Esophagus squamous epithelium (tissue), 4 donors: ENCODE data around the gene RNF166.

Source experiments
- CTCF ChIP-seq, 6 experiments: fragments of 450-650 bp in 4 of 6; fragments of 200-600 bp in 2 of 6; sonication (generic) in 2 of 6; IDR thresholded peaks; one replicate each; pipeline ENCODE4 v1.5.1; 2016 to 2019; ENCODE audit warnings: antibody characterized with exemption in 6 of 6, mild to moderate bottlenecking in 4 of 6, moderate library complexity in 4 of 6
- POLR2A ChIP-seq, 4 donors: fragments of 450-650 bp; IDR thresholded peaks; one replicate each; pipeline ENCODE4 v1.6.1; 2017; ENCODE audit warnings: antibody characterized with exemption in 4 of 4, mild to moderate bottlenecking in 4 of 4, moderate library complexity in 3 of 4

GRCh38 chr16:88706229-88706964 lies at the start of gene RNF166, which contains the start of gene CTU2:
- TF ChIP-seq CTCF (IDR thresholded peaks at IDR 0.05) (peak in 4 of 6 experiments; percentile 10 to 46 (median 25)), POLR2A (IDR thresholded peaks at IDR 0.05) (peak in 3 of 4 donors; percentile 70 to 91 (median 82))
